Endothelial cell of umbilical vein (primary cell): ENCODE results near the gene SYDE1.

Experiments used
- CTCF ChIP-seq, 2 donors: IDR thresholded peaks; 1 replicate in 1 of 2; 2 replicates in 1 of 2; pipeline ENCODE4 v1.5.1; 2011; ENCODE audit warnings: low read length in 2 of 2, mild to moderate bottlenecking in 2 of 2, moderate library complexity in 2 of 2, control low read depth in 1 of 2, inconsistent platforms in 1 of 2, low read depth in 1 of 2; ENCODE audit not compliant: insufficient read depth in 1 of 2; ENCODE audit errors: extremely low read depth in 1 of 2
- POLR2AphosphoS5 ChIP-seq: IDR thresholded peaks from 2 replicates; pipeline ENCODE4 v1.6.1; 2012; ENCODE audit warnings: low read depth, mild to moderate bottlenecking, control low read depth, low read length, moderate library complexity; ENCODE audit not compliant: insufficient read depth

DNA sequence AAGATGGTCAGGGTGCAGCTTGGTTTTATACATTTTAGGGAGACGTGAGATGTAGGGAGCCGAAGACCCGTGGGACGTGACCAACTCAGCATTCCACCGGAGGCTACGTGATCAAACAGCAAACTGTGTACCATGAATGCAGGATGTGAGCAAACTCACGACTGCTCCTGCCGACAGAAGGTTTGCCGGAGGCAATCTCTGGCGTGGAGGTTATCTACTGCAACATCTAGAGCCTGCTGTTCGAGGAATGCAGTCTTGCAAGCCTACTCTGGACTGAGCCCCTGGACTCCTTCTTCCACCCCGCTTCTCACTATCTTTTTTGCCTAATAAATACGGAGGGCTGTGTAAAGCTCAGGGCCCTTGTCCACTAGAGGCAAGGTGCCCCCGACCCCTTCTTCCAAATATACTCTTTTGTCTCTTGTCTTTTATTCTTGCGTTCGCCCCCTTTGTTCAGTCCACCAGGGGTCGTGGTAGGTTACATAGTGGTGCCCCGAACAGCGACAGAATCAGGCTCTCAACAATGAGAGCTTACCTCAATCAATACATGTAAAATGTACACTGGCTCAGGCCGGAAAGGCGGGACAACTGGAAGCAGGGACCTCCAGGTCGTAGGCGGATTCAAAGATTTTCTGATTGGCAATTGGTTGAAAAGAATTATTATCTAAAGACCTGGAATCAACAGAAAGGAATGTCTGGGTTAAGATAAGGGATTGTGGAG lies 34.1 kb upstream of the SYDE1 start:
- no peak for TF ChIP-seq CTCF (IDR thresholded peaks at IDR 0.05; ENCODE audit: extremely low read depth in 1 of 2, insufficient read depth in 1 of 2, low read depth in 1 of 2, low read length in 2 of 2)
- no peak for TF ChIP-seq POLR2AphosphoS5
